ENCODE results near the gene RASGRP3. TPM values are rescaled to one million over a fixed set of nuclear protein-coding genes. Genes with fewer than 3 reads are reported as not detected.

Gene RASGRP3
- total and polyA plus RNA-seq, 7 experiments from 2014 or later = 1.4 to 14.2 (median 3.1) TPM

GRCh38 chr2:33530690-33531548, 54.5 kb downstream of the RASGRP3 start:
- Histone ChIP-seq H3K9me3 (ENCODE audit: control insufficient read depth in 2 of 3, low read length in 3 of 3) (no peaks in the 10 kb centered on the region), H3K27me3 (ENCODE audit: control insufficient read depth in 2 of 2, insufficient read depth in 2 of 2, low read length in 2 of 2) (no peaks in the 10 kb centered on the region), H3K27ac (ENCODE audit: low read depth, low read length) (no peak overlapping the region), H3K36me3 (ENCODE audit: control insufficient read depth in 2 of 3, insufficient read depth in 3 of 3, low read length in 3 of 3) (no peaks in the 10 kb centered on the region), H3K4me3 (ENCODE audit: low read length) (no peak overlapping the region), H3K4me1 (ENCODE audit: control insufficient read depth in 2 of 2, insufficient read depth in 2 of 2, low read length in 2 of 2) (no peaks in the 10 kb centered on the region)
- Mint-ChIP-seq H3K4me3 (no peak overlapping the region), H3K9me3 (no peaks in the 10 kb centered on the region), H3K4me1 (peaks cover 0 to 20% (median 0%) of the 10 kb centered on the region in 7 donors), H3K27me3 (no peaks in the 10 kb centered on the region), H3K27ac (peak overlapping the region in 1 of 9 donors; percentile 70), H3K36me3 (peaks cover 0 to 14% (median 13%) of the 10 kb centered on the region in 5 donors)
- ChIA-PET CTCF (no interaction called here), POLR2A (no interaction called here)
- ATAC-seq (no peak), DNase-seq (no peak)
- intact Hi-C loops (cut with micrococcal nuclease) = no loop called here

GRCh38 chr2:33531549-33532059, 55.2 kb downstream of the RASGRP3 start:
- H3K4me1 Mint-ChIP-seq = peaks cover 0 to 13% (median 0%) of the 10 kb centered on the region in 7 donors
- Histone ChIP-seq H3K4me1 (ENCODE audit: control insufficient read depth in 2 of 2, insufficient read depth in 2 of 2, low read length in 2 of 2) (no peaks in the 10 kb centered on the region), H3K27ac (ENCODE audit: low read depth, low read length) (no peak overlapping the region), H3K4me3 (ENCODE audit: low read length) (no peak overlapping the region), H3K9me3 (ENCODE audit: control insufficient read depth in 2 of 3, low read length in 3 of 3) (no peaks in the 10 kb centered on the region), H3K27me3 (ENCODE audit: control insufficient read depth in 2 of 2, insufficient read depth in 2 of 2, low read length in 2 of 2) (no peaks in the 10 kb centered on the region), H3K36me3 (ENCODE audit: control insufficient read depth in 2 of 3, insufficient read depth in 3 of 3, low read length in 3 of 3) (no peaks in the 10 kb centered on the region)
- ChIA-PET POLR2A (no interaction called here), CTCF (no interaction called here)
- no peaks in the 10 kb centered on the region for H3K27me3 Mint-ChIP-seq
- DNase-seq (no peak), ATAC-seq (no peak)
- intact Hi-C loops (cut with micrococcal nuclease) = no loop called here
- peaks cover 0 to 3% (median 0%) of the 10 kb centered on the region in 11 donors for H3K9me3 Mint-ChIP-seq
- H3K36me3 Mint-ChIP-seq = peaks cover 0 to 16% (median 11%) of the 10 kb centered on the region in 5 donors
- no peak overlapping the region for H3K27ac Mint-ChIP-seq
- no peak overlapping the region for H3K4me3 Mint-ChIP-seq

DNA sequence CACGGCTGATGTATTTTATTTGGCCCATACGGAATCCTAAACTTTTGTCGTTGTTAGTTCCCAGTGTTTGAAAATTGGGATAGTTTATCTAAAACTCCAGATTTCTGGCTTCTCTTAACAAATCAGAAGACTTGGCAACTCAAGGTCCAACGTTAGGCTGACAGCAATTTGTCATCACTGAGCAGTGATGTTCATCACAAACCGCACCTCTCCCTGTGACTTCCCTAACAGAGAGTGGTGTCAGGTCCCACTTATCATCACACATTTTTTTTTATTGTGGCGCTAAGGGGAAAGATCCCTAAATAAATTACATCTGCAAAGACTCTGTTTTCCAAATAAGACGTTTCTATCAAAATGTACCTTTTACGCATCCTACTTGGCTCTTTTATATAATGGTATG, 55.7 kb downstream of the RASGRP3 start:
- Histone ChIP-seq H3K9me3 (ENCODE audit: control insufficient read depth in 2 of 3, low read length in 3 of 3) (no peaks in the 10 kb centered on the region), H3K4me3 (ENCODE audit: low read length) (no peak overlapping the region), H3K36me3 (ENCODE audit: control insufficient read depth in 2 of 3, insufficient read depth in 3 of 3, low read length in 3 of 3) (no peaks in the 10 kb centered on the region), H3K27me3 (ENCODE audit: control insufficient read depth in 2 of 2, insufficient read depth in 2 of 2, low read length in 2 of 2) (no peaks in the 10 kb centered on the region), H3K27ac (ENCODE audit: low read depth, low read length) (no peak overlapping the region), H3K4me1 (ENCODE audit: control insufficient read depth in 2 of 2, insufficient read depth in 2 of 2, low read length in 2 of 2) (no peaks in the 10 kb centered on the region)
- CTCF ChIA-PET = no interaction called here
- no peaks in the 10 kb centered on the region for H3K27me3 Mint-ChIP-seq
- H3K9me3 Mint-ChIP-seq = peaks cover 0 to 6% (median 0%) of the 10 kb centered on the region in 11 donors
- ATAC-seq (no peak), DNase-seq (no peak)
- no peak overlapping the region for H3K27ac Mint-ChIP-seq
- peaks cover 0 to 10% (median 0%) of the 10 kb centered on the region in 7 donors for H3K4me1 Mint-ChIP-seq
- H3K4me3 Mint-ChIP-seq = no peak overlapping the region
- peaks cover 0 to 20% (median 10%) of the 10 kb centered on the region in 5 donors for H3K36me3 Mint-ChIP-seq
- intact Hi-C loops (cut with micrococcal nuclease) = no loop called here
- POLR2A ChIA-PET = no interaction called here

GRCh38 chr2:33532966-33533365, 56.5 kb downstream of the RASGRP3 start:
- H3K27me3 Mint-ChIP-seq = no peaks in the 10 kb centered on the region
- no peak for DNase-seq
- peaks cover 0 to 8% (median 0%) of the 10 kb centered on the region in 7 donors for H3K4me1 Mint-ChIP-seq
- CTCF ChIA-PET = no interaction called here
- Histone ChIP-seq H3K4me1 (ENCODE audit: control insufficient read depth in 2 of 2, insufficient read depth in 2 of 2, low read length in 2 of 2) (no peaks in the 10 kb centered on the region), H3K27me3 (ENCODE audit: control insufficient read depth in 2 of 2, insufficient read depth in 2 of 2, low read length in 2 of 2) (no peaks in the 10 kb centered on the region), H3K27ac (ENCODE audit: low read depth, low read length) (no peak overlapping the region), H3K4me3 (ENCODE audit: low read length) (no peak overlapping the region), H3K36me3 (ENCODE audit: control insufficient read depth in 2 of 3, insufficient read depth in 3 of 3, low read length in 3 of 3) (no peaks in the 10 kb centered on the region), H3K9me3 (ENCODE audit: control insufficient read depth in 2 of 3, low read length in 3 of 3) (no peaks in the 10 kb centered on the region)
- peaks cover 0 to 6% (median 0%) of the 10 kb centered on the region in 11 donors for H3K9me3 Mint-ChIP-seq
- no peak for ATAC-seq
- intact Hi-C loops (cut with micrococcal nuclease) = no loop called here
- POLR2A ChIA-PET = no interaction called here
- H3K27ac Mint-ChIP-seq = no peak overlapping the region
- no peak overlapping the region for H3K4me3 Mint-ChIP-seq
- peaks cover 0 to 11% (median 5%) of the 10 kb centered on the region in 5 donors for H3K36me3 Mint-ChIP-seq

DNA sequence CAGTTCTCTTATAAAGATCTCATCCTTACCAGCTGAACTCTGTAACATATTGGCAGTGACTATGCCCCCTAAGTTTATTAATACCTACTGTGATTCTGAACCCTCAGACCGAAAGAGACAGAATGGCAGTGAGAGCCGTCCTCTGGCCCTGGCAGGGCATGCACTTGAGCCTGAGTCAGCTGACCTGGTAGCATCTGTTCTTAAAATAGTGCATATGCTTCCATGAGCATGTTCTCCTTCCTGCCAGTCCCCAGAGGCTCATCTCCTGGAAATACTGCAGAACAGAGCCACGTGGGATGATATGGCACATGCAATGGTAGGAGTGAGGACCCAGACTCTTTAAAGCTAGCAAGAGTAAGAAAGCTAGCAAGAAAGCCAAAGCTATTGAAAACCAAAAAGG, 59.0 kb downstream of the RASGRP3 start:
- no peaks in the 10 kb centered on the region for H3K4me1 Mint-ChIP-seq
- DNase-seq (no peak), ATAC-seq (no peak)
- no peak overlapping the region for H3K4me3 ChIP-seq (ENCODE audit: low read length)
- H3K27ac ChIP-seq (ENCODE audit: low read depth, low read length) = no peak overlapping the region
- no peaks in the 10 kb centered on the region for H3K27me3 Mint-ChIP-seq
- H3K27ac Mint-ChIP-seq = no peak overlapping the region
- H3K36me3 ChIP-seq (ENCODE audit: control insufficient read depth in 2 of 3, insufficient read depth in 3 of 3, low read length in 3 of 3) = no peaks in the 10 kb centered on the region
- ChIA-PET CTCF (no interaction called here), POLR2A (no interaction called here)
- no peak overlapping the region for H3K4me3 Mint-ChIP-seq
- no peaks in the 10 kb centered on the region for H3K27me3 ChIP-seq (ENCODE audit: control insufficient read depth in 2 of 2, insufficient read depth in 2 of 2, low read length in 2 of 2)
- no peaks in the 10 kb centered on the region for H3K9me3 ChIP-seq (ENCODE audit: control insufficient read depth in 2 of 3, low read length in 3 of 3)
- peaks cover 0 to 6% (median 0%) of the 10 kb centered on the region in 11 donors for H3K9me3 Mint-ChIP-seq
- intact Hi-C loops (cut with micrococcal nuclease) = no loop called here
- H3K36me3 Mint-ChIP-seq = peaks cover 0 to 14% (median 3%) of the 10 kb centered on the region in 5 donors
- H3K4me1 ChIP-seq (ENCODE audit: control insufficient read depth in 2 of 2, insufficient read depth in 2 of 2, low read length in 2 of 2) = no peaks in the 10 kb centered on the region

GRCh38 chr2:33541243-33541642, 64.8 kb downstream of the RASGRP3 start:
- CTCF ChIA-PET = no interaction called here
- H3K36me3 Mint-ChIP-seq = peaks cover 0 to 35% (median 11%) of the 10 kb centered on the region in 5 donors
- H3K36me3 ChIP-seq (ENCODE audit: control insufficient read depth in 2 of 3, insufficient read depth in 3 of 3, low read length in 3 of 3) = no peaks in the 10 kb centered on the region
- H3K4me1 Mint-ChIP-seq = no peaks in the 10 kb centered on the region
- H3K4me1 ChIP-seq (ENCODE audit: control insufficient read depth in 2 of 2, insufficient read depth in 2 of 2, low read length in 2 of 2) = no peaks in the 10 kb centered on the region
- intact Hi-C loops (cut with micrococcal nuclease) = no loop called here
- H3K27ac ChIP-seq (ENCODE audit: low read depth, low read length) = no peak overlapping the region
- H3K27me3 Mint-ChIP-seq = no peaks in the 10 kb centered on the region
- ATAC-seq (no peak), DNase-seq (no peak)
- peaks cover 0 to 6% (median 0%) of the 10 kb centered on the region in 11 donors for H3K9me3 Mint-ChIP-seq
- POLR2A ChIA-PET = no interaction called here
- no peak overlapping the region for H3K4me3 ChIP-seq (ENCODE audit: low read length)
- H3K27me3 ChIP-seq (ENCODE audit: control insufficient read depth in 2 of 2, insufficient read depth in 2 of 2, low read length in 2 of 2) = no peaks in the 10 kb centered on the region
- no peak overlapping the region for H3K27ac Mint-ChIP-seq
- H3K9me3 ChIP-seq (ENCODE audit: control insufficient read depth in 2 of 3, low read length in 3 of 3) = no peaks in the 10 kb centered on the region
- H3K4me3 Mint-ChIP-seq = no peak overlapping the region

GRCh38 chr2:33550206-33550605, 73.8 kb downstream of the RASGRP3 start:
- POLR2A ChIA-PET = no interaction called here
- Histone ChIP-seq H3K27ac (ENCODE audit: low read depth, low read length) (no peak overlapping the region), H3K36me3 (ENCODE audit: control insufficient read depth in 2 of 3, insufficient read depth in 3 of 3, low read length in 3 of 3) (no peaks in the 10 kb centered on the region)

More at GRCh38 chr2:33550206-33550605, 73.8 kb downstream of the RASGRP3 start:
- CTCF ChIA-PET = interaction anchor here (0.7 kb wide), 1 partner anchor 584 kb away, joined by 3 read pairs; no protein-coding TSS in a partner anchor
- intact Hi-C loops (cut with micrococcal nuclease) = no loop called here
- Mint-ChIP-seq H3K27me3 (no peaks in the 10 kb centered on the region), H3K27ac (no peak overlapping the region), H3K4me1 (peaks cover 0 to 6% (median 0%) of the 10 kb centered on the region in 7 donors), H3K36me3 (peaks cover 0 to 26% (median 12%) of the 10 kb centered on the region in 5 donors), H3K9me3 (peaks cover 0 to 3% (median 0%) of the 10 kb centered on the region in 11 donors), H3K4me3 (no peak overlapping the region)
- no peaks in the 10 kb centered on the region for H3K4me1 ChIP-seq (ENCODE audit: control insufficient read depth in 2 of 2, insufficient read depth in 2 of 2, low read length in 2 of 2)
- DNase-seq (no peak), ATAC-seq (no peak)
- no peaks in the 10 kb centered on the region for H3K27me3 ChIP-seq (ENCODE audit: control insufficient read depth in 2 of 2, insufficient read depth in 2 of 2, low read length in 2 of 2)
- H3K9me3 ChIP-seq (ENCODE audit: control insufficient read depth in 2 of 3, low read length in 3 of 3) = no peaks in the 10 kb centered on the region
- H3K4me3 ChIP-seq (ENCODE audit: low read length) = no peak overlapping the region

All from naive thymus-derived CD4-positive, alpha-beta T cell (primary cell).